ENCODE measurements around the gene RPTOR. TPM values are rescaled to one million over a fixed set of nuclear protein-coding genes. Genes with fewer than 3 reads are reported as not detected.

Gene RPTOR
- total RNA-seq, 1 experiment from 2014 or later: 25.1 TPM

GRCh38 chr17:81002013-81002384 is 457.4 kb downstream of the RPTOR start:
- no peaks in the 10 kb centered on the region for H3K79me2 ChIP-seq (ENCODE audit: insufficient read depth, low read length)
- H3K27ac ChIP-seq (ENCODE audit: insufficient read length, low read depth, low read length): no peak overlapping the region
- WGBS (ENCODE audit: extremely low coverage, insufficient read length, low lambda C conversion rate): no CpG with 5 or more reads among the region's 10 CpGs
- no peak overlapping the region for H2BK5ac ChIP-seq (ENCODE audit: insufficient read length, low read length)
- no peak overlapping the region for H4K8ac ChIP-seq (replicated peaks; ENCODE audit: insufficient read length, low read depth, low read length)
- Mint-ChIP-seq H3K9me3 (peaks cover 0 to 4% of the 10 kb centered on the region in 2 experiments; a peak in 2 of 5 replicates), H3K36me3 (ENCODE audit: insufficient read depth in 1 of 3, low read depth in 3 of 3) (peaks cover 0 to 8% (median 5%) of the 10 kb centered on the region in 3 experiments; a peak in 3 of 7 replicates), H3K27me3 (ENCODE audit: low read depth) (peaks cover 54% of the 10 kb centered on the region), H3K4me1 (peaks cover 10 to 14% of the 10 kb centered on the region in 2 experiments), H3K27ac (no peak overlapping the region), H3K4me3 (no peak overlapping the region)
- no peaks in the 10 kb centered on the region for H3K9me3 ChIP-seq (ENCODE audit: control insufficient read depth, low read depth, low read length)
- H2BK15ac ChIP-seq (ENCODE audit: low read depth, low read length): no peak overlapping the region
- no peak overlapping the region for H3K4ac ChIP-seq (ENCODE audit: low read depth, low read length)
- no peak overlapping the region for H3K4me2 ChIP-seq (ENCODE audit: insufficient read depth, insufficient read length, low read length)
- H4K5ac ChIP-seq (ENCODE audit: insufficient read length, low read depth, low read length): no peak overlapping the region
- H3K27me3 ChIP-seq (ENCODE audit: insufficient read depth, low read length): no peaks in the 10 kb centered on the region; the same call in 1 of the 2 replicates
- no peaks in the 10 kb centered on the region for H3K79me1 ChIP-seq (ENCODE audit: insufficient read depth, low read depth, low read length, poor library complexity, severe bottlenecking)
- no peak overlapping the region for H4K91ac ChIP-seq (ENCODE audit: insufficient read length, low read depth, low read length)
- no peak overlapping the region for H3K56ac ChIP-seq (ENCODE audit: insufficient read length, low read depth, low read length)
- no peak overlapping the region for H3K9ac ChIP-seq (ENCODE audit: extremely low read depth, insufficient read length, low read length)
- no peak overlapping the region for H3K14ac ChIP-seq (ENCODE audit: insufficient read depth, low read length)
- no peak overlapping the region for H2BK20ac ChIP-seq (ENCODE audit: low read depth, low read length, poor library complexity, severe bottlenecking)
- H3T11ph ChIP-seq (ENCODE audit: low read length): no peak overlapping the region
- no peak for DNase-seq
- H2BK120ac ChIP-seq (ENCODE audit: low read depth, low read length, poor library complexity, severe bottlenecking): no peak overlapping the region
- no peak overlapping the region for H3K23ac ChIP-seq (ENCODE audit: insufficient read length, low read depth, low read length)
- H3K18ac ChIP-seq (ENCODE audit: insufficient read length, low read depth, low read length): no peak overlapping the region
- no peaks in the 10 kb centered on the region for H3K4me1 ChIP-seq (ENCODE audit: insufficient read depth, low read length)
- no peak overlapping the region for H2BK12ac ChIP-seq (ENCODE audit: insufficient read length, low read depth, low read length)
- H4K20me1 ChIP-seq (ENCODE audit: control insufficient read depth, insufficient read depth, insufficient read length): no peaks in the 10 kb centered on the region
- no peak for TF ChIP-seq CTCF (conservative IDR thresholded peaks at IDR 0.05)
- peaks cover 4% of the 10 kb centered on the region for H3K23me2 ChIP-seq (ENCODE audit: insufficient read length, low read depth, low read length, poor library complexity, severe bottlenecking)
- no peak overlapping the region for H2AK5ac ChIP-seq (ENCODE audit: insufficient read length, low read length)
- no peak overlapping the region for H2AFZ ChIP-seq (ENCODE audit: low read length)

Measured in H9 (cell line).